Measurements from ENCODE around the gene EFEMP1.

DNA sequence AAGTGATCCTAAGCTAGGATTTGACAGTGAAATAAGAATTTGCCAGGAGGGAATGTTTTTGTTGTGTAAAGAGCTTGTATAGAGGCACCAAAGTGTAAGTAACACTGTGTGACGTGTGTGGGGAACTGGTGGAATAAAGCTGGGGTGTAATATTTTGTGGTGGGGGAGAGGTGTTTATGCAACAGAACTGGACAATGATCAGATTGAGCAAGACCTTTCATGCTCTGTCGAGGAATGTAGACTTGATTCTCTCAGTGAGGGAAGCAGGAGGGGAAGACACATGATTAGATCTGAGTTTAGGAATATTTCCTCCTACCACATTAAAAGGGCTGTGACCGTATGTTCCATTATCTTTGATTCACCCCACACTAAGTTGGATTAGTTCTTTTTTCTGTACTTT, 43.6 kb downstream of the EFEMP1 start:
- TF ChIP-seq MAFK (conservative IDR thresholded peaks at IDR 0.05 in 1 of 2, IDR thresholded peaks at IDR 0.05 in 1 of 2; ENCODE audit: low read length in 2 of 2) (no peak), RAD21 (CRISPR knock-in tag; IDR thresholded peaks at IDR 0.05) (no peak), ZNF552 (CRISPR knock-in tag; IDR thresholded peaks at IDR 0.05; ENCODE audit: borderline replicate concordance) (no peak), PAX8 (CRISPR knock-in tag; IDR thresholded peaks at IDR 0.05; ENCODE audit: borderline replicate concordance) (no peak), MYC (CRISPR knock-in tag; IDR thresholded peaks at IDR 0.05; ENCODE audit: borderline replicate concordance) (no peak), CTCF (CRISPR knock-in tag; IDR thresholded peaks at IDR 0.05) (no peak), SMC3 (IDR thresholded peaks at IDR 0.05; ENCODE audit: low read length) (no peak), KDM1A (CRISPR knock-in tag; IDR thresholded peaks at IDR 0.05) (no peak), EP300 (IDR thresholded peaks at IDR 0.05; ENCODE audit: low read depth in 2 of 2, low read length in 2 of 2) (no peak), EP300 (CRISPR knock-in tag; IDR thresholded peaks at IDR 0.05; ENCODE audit: borderline replicate concordance) (no peak)
